ENCODE results near the gene COL11A2.

The COL11A2 gene

GRCh38 chr6:33171016-33171879 lies 21.0 kb downstream of the COL11A2 start:
- CTCF ChIA-PET = interaction anchor here (1.0 to 4.3 kb wide), 7 partner anchors 9 to 303 kb away, joined by 3 to 44 read pairs (median 6); no protein-coding TSS in a partner anchor
- no peak for TF ChIP-seq CTCF (IDR thresholded peaks at IDR 0.05; ENCODE audit: insufficient read depth, low read length, missing control alignments)

GRCh38 chr6:33170176-33171015 lies 21.9 kb downstream of the COL11A2 start:
- ChIA-PET POLR2A (no interaction called here), CTCF (interaction anchor here (1.0 kb wide), 1 partner anchor 8 kb away, joined by 4 read pairs; no protein-coding TSS in a partner anchor)
- DNase-seq (ENCODE audit: low read depth, low spot score) = no peak
- TF ChIP-seq CTCF (IDR thresholded peaks at IDR 0.05; ENCODE audit: insufficient read depth, low read length, missing control alignments) = no peak
- no peak overlapping the region for H3K4me3 ChIP-seq (ENCODE audit: low read depth, low read length)

More at GRCh38 chr6:33171016-33171879, 21.0 kb downstream of the COL11A2 start:
- no peak for DNase-seq (ENCODE audit: low read depth, low spot score)
- POLR2A ChIA-PET = no interaction called here
- H3K4me3 ChIP-seq (ENCODE audit: low read depth, low read length) = no peak overlapping the region

- CTCF ChIA-PET = no interaction called here
- TF ChIP-seq CTCF (IDR thresholded peaks at IDR 0.05; ENCODE audit: insufficient read depth, low read length, missing control alignments) = no peak
- POLR2A ChIA-PET = no interaction called here
- H3K4me3 ChIP-seq (ENCODE audit: low read depth, low read length) = no peak overlapping the region
- DNase-seq (ENCODE audit: low read depth, low spot score) = no peak
Measured at GRCh38 chr6:33169291-33170175, 22.7 kb downstream of the COL11A2 start.

GRCh38 chr6:33168639-33169038 lies 23.6 kb downstream of the COL11A2 start:
- CTCF ChIA-PET = interaction anchor here (1.0 kb wide), 1 partner anchor 80 kb away, joined by 3 read pairs; no protein-coding TSS in a partner anchor
- no peak for DNase-seq (ENCODE audit: low read depth, low spot score)
- no peak for TF ChIP-seq CTCF (IDR thresholded peaks at IDR 0.05; ENCODE audit: insufficient read depth, low read length, missing control alignments)
- H3K4me3 ChIP-seq (ENCODE audit: low read depth, low read length) = no peak overlapping the region
- POLR2A ChIA-PET = no interaction called here

GRCh38 chr6:33168284-33168601 lies 24.0 kb downstream of the COL11A2 start:
- no peak for DNase-seq (ENCODE audit: low read depth, low spot score)
- CTCF ChIA-PET = interaction anchor here (1.0 kb wide), 1 partner anchor 80 kb away, joined by 3 read pairs; no protein-coding TSS in a partner anchor
- no peak overlapping the region for H3K4me3 ChIP-seq (ENCODE audit: low read depth, low read length)
- no peak for TF ChIP-seq CTCF (IDR thresholded peaks at IDR 0.05; ENCODE audit: insufficient read depth, low read length, missing control alignments)
- POLR2A ChIA-PET = no interaction called here
